ENCODE results near the gene ATAD3A.

The ATAD3A gene

DNA sequence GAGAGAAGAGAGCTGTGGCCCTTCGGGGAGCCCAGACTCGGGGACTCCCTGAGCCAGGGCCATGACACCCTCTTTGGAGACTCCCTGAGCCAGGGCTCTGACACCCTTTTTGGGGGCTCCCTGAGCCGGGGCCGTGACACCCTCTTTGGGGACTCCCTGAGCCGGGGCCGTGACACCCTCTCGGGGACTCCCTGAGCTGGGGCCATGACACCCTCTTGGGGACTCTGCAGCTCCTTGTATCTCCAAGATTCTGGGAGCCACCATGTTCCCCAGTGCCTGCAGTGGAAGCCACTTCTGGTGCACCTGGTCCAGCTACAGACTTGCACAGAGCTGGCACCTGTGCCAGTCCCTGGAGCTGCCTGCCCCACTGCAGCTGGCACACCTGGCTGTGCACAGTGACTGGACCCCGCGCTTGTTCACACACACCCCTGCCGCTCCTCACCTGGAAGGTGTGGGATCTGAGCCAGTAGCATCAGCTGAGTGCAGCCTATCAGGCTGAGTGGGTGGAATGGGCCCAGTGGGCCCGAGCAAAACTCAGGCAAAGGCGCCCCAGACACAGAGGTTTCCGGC lies 66.5 kb downstream of the ATAD3A start:
- DNase-seq (ENCODE audit: low read depth in 4 of 4, low spot score in 1 of 4), result no peak

DNA sequence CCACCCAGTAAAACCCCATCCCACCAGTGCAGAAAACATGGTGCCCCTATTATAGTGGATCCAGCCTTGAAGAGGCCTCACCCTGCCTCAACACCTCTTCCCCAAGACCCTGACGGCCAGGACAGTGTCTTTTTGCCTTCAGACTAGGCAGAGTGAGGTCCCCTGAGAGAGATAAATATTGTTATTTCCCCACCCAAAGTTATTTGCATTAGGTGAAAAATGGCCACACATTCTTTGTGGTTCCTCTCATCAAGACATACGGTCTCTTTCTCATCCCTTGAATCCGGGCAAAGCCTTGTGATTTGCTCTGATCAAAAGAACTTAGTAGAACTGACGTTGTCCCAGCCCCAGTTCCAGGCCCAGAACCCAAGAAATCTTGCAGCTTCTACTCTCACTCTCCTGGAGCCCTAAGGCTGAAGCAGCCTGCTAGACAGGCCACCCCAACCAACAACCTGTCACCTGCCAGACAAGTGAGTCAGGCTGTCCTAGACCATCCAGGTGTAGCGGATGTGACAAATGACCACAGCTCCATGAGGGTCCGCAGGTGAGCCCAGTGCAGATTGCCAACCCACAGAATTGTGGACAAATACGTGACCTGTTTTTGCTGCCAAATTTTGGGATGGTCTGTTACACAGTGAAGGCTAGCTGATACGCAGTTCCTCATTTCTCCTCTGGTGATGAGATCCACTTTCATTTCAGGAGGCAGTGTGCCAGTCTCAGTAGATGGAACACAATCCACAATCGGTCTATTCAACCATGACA lies 70.8 kb downstream of the ATAD3A start:
- no peak for DNase-seq (ENCODE audit: low read depth in 4 of 4, low spot score in 1 of 4)

DNA sequence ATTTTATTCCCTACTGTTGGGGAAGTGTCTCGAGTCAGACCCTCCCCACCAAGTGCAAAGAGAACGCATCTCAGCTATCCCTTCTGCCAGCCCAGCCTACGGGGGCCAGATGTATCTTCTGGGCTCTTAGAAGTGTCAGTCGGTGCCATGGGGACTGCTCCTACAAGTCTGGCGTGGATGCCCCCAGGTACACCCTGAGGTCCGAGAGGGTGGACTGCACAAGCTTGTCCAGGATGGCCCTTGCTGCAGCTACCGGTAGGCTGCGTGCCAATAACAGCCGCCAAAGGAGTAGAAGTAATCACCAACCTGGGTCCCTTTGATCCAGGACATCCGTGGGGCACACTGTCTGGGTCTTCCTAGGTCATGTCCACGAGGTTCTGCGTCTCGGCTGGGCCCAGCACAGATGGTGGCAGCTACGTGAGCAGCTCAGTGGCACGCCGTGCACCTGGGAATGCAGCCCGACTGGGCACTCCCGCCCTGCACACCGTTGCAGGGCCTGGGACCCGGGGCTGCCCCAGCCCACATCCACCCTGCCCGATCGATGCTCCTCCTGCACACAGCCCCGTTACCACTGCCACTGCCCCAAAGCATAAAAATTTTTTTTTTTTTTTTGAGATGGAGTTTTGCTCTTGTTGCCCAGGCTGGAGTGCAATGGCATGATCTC lies 71.5 kb downstream of the ATAD3A start:
- DNase-seq (ENCODE audit: low read depth in 4 of 4, low spot score in 1 of 4), result no peak
